Neuronal stem cell (in vitro differentiated cells): ENCODE measurements around the gene CRLF1.

Experiments
- DNase-seq: peaks from one replicate; pipeline ENCODE4 v3.0.0-alpha.2; 2013; ENCODE audit warnings: low spot score
- H2AFZ ChIP-seq: one replicate; pipeline ENCODE4 v1.6.1; 2013; ENCODE audit warnings: mild to moderate bottlenecking, low read length, inconsistent platforms
- H2AK5ac ChIP-seq: 2 replicates; pipeline ENCODE4 v1.6.1; 2013; ENCODE audit warnings: low read depth, mild to moderate bottlenecking, inconsistent platforms, low read length, moderate library complexity, mixed read lengths
- H2BK120ac ChIP-seq: 2 replicates; pipeline ENCODE4 v1.6.1; 2013; ENCODE audit warnings: low read depth, mild to moderate bottlenecking, inconsistent platforms, low read length, moderate library complexity, mixed read lengths
- H2BK12ac ChIP-seq: one replicate; pipeline ENCODE4 v1.6.1; 2013; ENCODE audit warnings: low read length, inconsistent platforms
- H2BK15ac ChIP-seq: 2 replicates; pipeline ENCODE4 v1.6.1; 2013; ENCODE audit warnings: mild to moderate bottlenecking, low read length, inconsistent platforms, mixed read lengths
- H2BK5ac ChIP-seq: one replicate; pipeline ENCODE4 v1.6.1; 2013; ENCODE audit warnings: inconsistent platforms, mild to moderate bottlenecking, low read length, moderate library complexity
- H3K14ac ChIP-seq: one replicate; pipeline ENCODE4 v1.6.1; 2013; ENCODE audit warnings: low read length, inconsistent platforms
- H3K18ac ChIP-seq: 2 replicates; pipeline ENCODE4 v1.6.1; 2013; ENCODE audit warnings: low read length, inconsistent platforms
- H3K23ac ChIP-seq: 2 replicates; pipeline ENCODE4 v1.6.1; 2013; ENCODE audit warnings: low read depth, mild to moderate bottlenecking, mixed read lengths, low read length, inconsistent platforms; ENCODE audit not compliant: poor library complexity
- H3K27ac ChIP-seq: replicated peaks from 3 replicates; pipeline ENCODE4 v1.5.1; 2013; ENCODE audit warnings: low read length, inconsistent platforms
- H3K27me3 ChIP-seq, 3 experiments: 2 replicates each; pipeline ENCODE4 v1.6.1; 2013; ENCODE audit warnings: low read length in 3 of 3, mild to moderate bottlenecking in 2 of 3, inconsistent platforms in 1 of 3, low read depth in 1 of 3, mixed read lengths in 1 of 3, moderate library complexity in 1 of 3; ENCODE audit not compliant: control insufficient read depth in 3 of 3, insufficient read depth in 3 of 3
- H3K36me3 ChIP-seq, 2 donors: replicated peaks in 1 of 2; 2 replicates each; pipeline ENCODE4 v1.6.1; 2013; ENCODE audit warnings: low read length in 2 of 2; ENCODE audit not compliant: control insufficient read depth in 2 of 2, insufficient read depth in 2 of 2
- H3K4ac ChIP-seq: 2 replicates; pipeline ENCODE4 v1.6.1; 2013; ENCODE audit warnings: inconsistent platforms, mild to moderate bottlenecking, low read length, moderate library complexity
- H3K4me1 ChIP-seq, 2 donors: 1 replicate in 1 of 2; 2 replicates in 1 of 2; pipeline ENCODE4 v1.6.1; 2013; ENCODE audit warnings: low read length in 2 of 2, low read depth in 1 of 2; ENCODE audit not compliant: control insufficient read depth in 2 of 2, insufficient read depth in 1 of 2
- H3K4me2 ChIP-seq: one replicate; pipeline ENCODE4 v1.6.1; 2013; ENCODE audit warnings: mild to moderate bottlenecking, low read length, inconsistent platforms; ENCODE audit not compliant: insufficient read depth, poor library complexity, severe bottlenecking
- H3K4me3 ChIP-seq, 2 donors: 2 replicates each; pipeline ENCODE4 v1.5.1; 2013; ENCODE audit warnings: low read length in 2 of 2, mild to moderate bottlenecking in 2 of 2, inconsistent platforms in 1 of 2, moderate library complexity in 1 of 2
- H3K79me1 ChIP-seq: one replicate; pipeline ENCODE4 v1.6.1; 2013; ENCODE audit warnings: low read depth, mild to moderate bottlenecking, inconsistent platforms, low read length, moderate library complexity
- H3K9ac ChIP-seq: one replicate; pipeline ENCODE4 v1.6.1; 2013; ENCODE audit warnings: mild to moderate bottlenecking, low read depth, low read length, inconsistent platforms; ENCODE audit not compliant: poor library complexity
- H3K9me3 ChIP-seq, 2 donors: replicated peaks in 1 of 2; 2 replicates each; pipeline versions ENCODE3 to v1.6.1; 2013; ENCODE audit warnings: low read length in 2 of 2, mild to moderate bottlenecking in 2 of 2, inconsistent platforms in 1 of 2, low read depth in 1 of 2, mixed read lengths in 1 of 2, moderate library complexity in 1 of 2; ENCODE audit not compliant: control insufficient read depth in 2 of 2, insufficient read depth in 1 of 2
- H4K8ac ChIP-seq: one replicate; pipeline ENCODE4 v1.6.1; 2013; ENCODE audit warnings: low read depth, mild to moderate bottlenecking, inconsistent platforms, low read length, moderate library complexity
- H4K91ac ChIP-seq: one replicate; pipeline ENCODE4 v1.6.1; 2013; ENCODE audit warnings: low read length, low read depth, mild to moderate bottlenecking, inconsistent platforms; ENCODE audit not compliant: poor library complexity
- WGBS, 2 donors: extraction: QIAGEN DNeasy Blood & Tissue Kit; methylation state at CpG; one replicate each; pipeline ENCODE4 v1.1.7; 2013; ENCODE audit warnings: missing lambda C conversion rate in 2 of 2, mixed read lengths in 1 of 2; ENCODE audit not compliant: insufficient read length in 2 of 2, insufficient replicate concordance in 1 of 2; ENCODE audit errors: extremely low coverage in 2 of 2; 5-methylcytosine and 5-hydroxymethylcytosine counted together

The CRLF1 gene

DNA sequence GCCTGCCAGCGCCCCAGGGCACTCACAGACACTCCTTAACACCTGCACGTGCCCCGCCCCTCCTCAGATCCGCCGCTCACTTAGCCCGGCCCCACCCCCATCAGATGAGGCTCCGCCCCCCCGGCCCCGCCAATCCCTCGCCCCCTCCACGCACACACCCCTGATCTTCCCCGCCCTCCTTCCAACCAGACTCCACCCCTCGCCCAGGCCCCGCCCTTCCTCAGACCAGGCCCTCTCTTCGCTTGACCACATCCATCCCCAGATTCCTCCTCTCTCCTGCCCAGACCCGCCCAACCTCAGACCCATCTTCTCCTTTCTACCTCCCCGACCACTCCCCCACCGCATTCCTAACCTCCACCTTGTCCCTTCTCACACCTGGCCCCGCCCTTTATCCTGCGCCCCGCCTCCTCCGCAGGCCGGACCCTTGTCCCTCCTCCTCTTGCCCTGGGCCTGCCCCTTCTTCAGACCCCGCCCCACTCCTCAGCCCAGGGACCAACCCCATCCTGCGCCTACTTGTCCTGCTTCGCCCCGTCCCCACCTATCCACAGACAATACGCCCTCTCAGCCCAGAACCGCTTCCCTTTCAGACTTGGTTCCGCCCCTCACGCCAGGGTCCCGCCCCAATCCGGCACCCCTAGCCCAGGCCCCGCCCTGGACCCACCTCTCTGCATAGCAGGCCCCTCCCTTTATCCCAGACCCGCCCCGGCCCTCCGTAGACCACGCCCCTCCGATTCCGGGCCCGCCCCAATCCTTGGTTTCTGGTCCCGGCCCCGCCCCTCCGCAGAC is 29.8 kb upstream of the CRLF1 start:
- peak overlapping the region; percentile 73 for H2BK12ac ChIP-seq
- peak overlapping the region; percentile 80 for H3K23ac ChIP-seq
- peak overlapping the region; percentile 93 for H3K18ac ChIP-seq
- no peak overlapping the region for H3K4ac ChIP-seq
- H4K8ac ChIP-seq = no peak overlapping the region
- peak overlapping the region; percentile 99 for H3K4me2 ChIP-seq
- H2BK120ac ChIP-seq = no peak overlapping the region
- H3K36me3 ChIP-seq = peaks cover 0 to 8% of the 10 kb centered on the region in 2 donors
- H4K91ac ChIP-seq = no peak overlapping the region
- no peak overlapping the region for H3K14ac ChIP-seq
- no peak overlapping the region for H2AK5ac ChIP-seq
- no CpG with 5 or more reads among the region's 44 CpGs for WGBS, 2 donors
- H2AFZ ChIP-seq = peak overlapping the region; percentile 87
- peak overlapping the region; percentile 84 for H3K9ac ChIP-seq
- peak overlapping the region; percentile 58 for H3K27ac ChIP-seq
- H3K27me3 ChIP-seq = peaks cover 0 to 9% (median 0%) of the 10 kb centered on the region in 3 experiments
- H3K4me1 ChIP-seq = peaks cover 7 to 22% of the 10 kb centered on the region in 2 donors
- H3K79me1 ChIP-seq = peaks cover 9% of the 10 kb centered on the region
- H3K9me3 ChIP-seq = no peaks in the 10 kb centered on the region
- peak overlapping the region; percentile 24 for H2BK5ac ChIP-seq
- peak overlapping the region; percentile 86 to 96 for H3K4me3 ChIP-seq
- DNase-seq = peak; percentile 98
- H2BK15ac ChIP-seq = no peak overlapping the region

DNA sequence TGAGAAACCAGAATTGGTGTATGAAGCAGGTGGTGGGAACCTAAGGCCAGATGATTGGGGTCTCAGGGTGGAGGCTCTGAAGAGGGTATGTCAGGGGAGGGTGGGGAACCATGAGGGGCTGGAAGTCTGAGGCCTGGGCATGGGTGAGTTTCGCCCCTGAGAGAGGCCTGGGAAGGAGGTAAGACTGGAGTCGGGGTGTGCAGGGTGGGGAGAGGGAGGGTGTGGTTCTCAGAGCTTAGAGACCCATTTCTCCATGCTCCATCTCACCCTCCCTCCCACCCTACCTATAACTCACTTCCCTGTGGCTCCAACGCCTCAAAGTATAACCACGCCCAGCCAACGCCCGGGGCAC is 29.2 kb upstream of the CRLF1 start:
- no peaks in the 10 kb centered on the region for H3K9me3 ChIP-seq
- no peak overlapping the region for H3K18ac ChIP-seq
- H2BK120ac ChIP-seq = no peak overlapping the region
- H3K79me1 ChIP-seq = peaks cover 9% of the 10 kb centered on the region
- H3K4me1 ChIP-seq = peaks cover 7 to 22% of the 10 kb centered on the region in 2 donors
- peak overlapping the region in 1 of 2 donors; percentile 96 for H3K4me3 ChIP-seq
- no peak overlapping the region for H4K91ac ChIP-seq
- no peak overlapping the region for H3K4ac ChIP-seq
- no peak overlapping the region for H3K9ac ChIP-seq
- H2BK15ac ChIP-seq = peak overlapping the region; percentile 67
- peak overlapping the region; percentile 11 for H3K4me2 ChIP-seq
- H3K36me3 ChIP-seq = peaks cover 0 to 6% of the 10 kb centered on the region in 2 donors
- H2BK12ac ChIP-seq = no peak overlapping the region
- H3K27ac ChIP-seq = no peak overlapping the region
- H2AK5ac ChIP-seq = peak overlapping the region; percentile 37
- WGBS, 2 donors = no CpG with 5 or more reads among the region's 6 CpGs
- DNase-seq = no peak
- H2BK5ac ChIP-seq = peak overlapping the region; percentile 24
- peaks cover 0 to 9% (median 0%) of the 10 kb centered on the region in 3 experiments for H3K27me3 ChIP-seq
- no peak overlapping the region for H3K23ac ChIP-seq
- no peak overlapping the region for H4K8ac ChIP-seq
- peak overlapping the region; percentile 87 for H2AFZ ChIP-seq
- no peak overlapping the region for H3K14ac ChIP-seq

DNA sequence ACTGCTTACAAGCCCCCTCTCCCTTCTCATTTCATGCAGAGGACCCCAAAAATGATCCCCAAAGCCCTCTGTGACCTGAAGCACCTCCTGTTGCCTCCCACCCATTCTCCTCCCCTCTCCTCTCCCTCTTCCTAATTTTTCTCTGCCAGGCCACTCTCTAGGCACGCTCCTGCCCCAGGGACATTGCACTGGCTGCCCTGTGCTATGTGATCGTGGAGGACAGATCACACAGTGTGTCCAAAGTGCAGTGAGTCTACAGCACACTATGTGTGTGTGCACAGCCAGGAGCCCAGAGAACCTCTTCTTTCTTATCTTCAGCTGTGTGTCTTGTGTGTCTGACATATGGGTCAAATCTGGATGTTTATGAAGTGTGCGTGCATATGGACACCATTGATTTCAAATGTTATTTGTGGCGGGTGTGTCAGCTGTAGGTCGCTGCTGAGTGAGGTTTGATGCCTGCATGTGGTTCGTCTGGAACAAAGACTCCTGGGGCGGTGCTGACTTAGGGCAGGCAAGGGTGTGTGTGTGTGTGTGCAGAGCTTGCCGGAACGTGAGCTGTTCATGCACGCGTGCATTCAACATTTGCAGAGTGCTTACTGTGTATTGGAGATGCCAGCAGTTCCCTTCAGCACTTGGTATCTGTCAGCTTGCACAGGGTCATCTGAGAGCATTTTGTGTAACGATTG is 28.2 kb upstream of the CRLF1 start:
- Histone ChIP-seq H4K91ac (no peak overlapping the region), H3K9ac (no peak overlapping the region), H3K14ac (no peak overlapping the region), H3K27me3 (peaks cover 0 to 9% (median 0%) of the 10 kb centered on the region in 3 experiments), H2AK5ac (no peak overlapping the region), H3K9me3 (no peaks in the 10 kb centered on the region), H2BK15ac (no peak overlapping the region), H3K4me2 (no peak overlapping the region), H4K8ac (no peak overlapping the region), H3K4me3 (peak overlapping the region in 1 of 2 donors; percentile 7), H2BK120ac (no peak overlapping the region), H3K4ac (no peak overlapping the region), H3K23ac (no peak overlapping the region), H2BK5ac (no peak overlapping the region), H2AFZ (peak overlapping the region; percentile 71), H3K27ac (no peak overlapping the region), H2BK12ac (no peak overlapping the region), H3K4me1 (peaks cover 7 to 22% of the 10 kb centered on the region in 2 donors), H3K18ac (peak overlapping the region; percentile 7), H3K79me1 (peaks cover 9% of the 10 kb centered on the region), H3K36me3 (no peaks in the 10 kb centered on the region)
- WGBS, 2 donors = no CpG with 5 or more reads among the region's 12 CpGs
- DNase-seq = no peak

DNA sequence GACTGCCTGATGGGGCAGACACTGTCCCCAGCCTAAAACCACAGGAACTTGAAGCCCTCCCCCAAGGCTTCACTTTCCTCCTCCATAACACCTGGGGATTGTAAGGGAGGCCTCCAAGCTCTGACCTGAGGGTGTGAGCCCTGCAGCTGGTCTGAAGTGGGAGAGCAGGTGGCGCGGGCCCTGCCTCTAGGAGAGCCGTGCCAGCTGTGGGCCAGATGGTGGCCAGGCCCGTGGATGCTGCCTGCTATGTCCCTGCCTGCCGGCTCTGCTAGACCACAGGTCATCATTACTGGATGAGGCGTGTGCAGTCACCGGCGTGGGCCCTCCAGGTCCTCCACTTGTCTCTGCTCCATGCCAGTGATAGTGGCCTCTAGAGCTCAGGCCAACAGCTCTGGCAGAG is 26.7 kb upstream of the CRLF1 start:
- Histone ChIP-seq H2BK15ac (peak overlapping the region; percentile 85), H3K36me3 (no peaks in the 10 kb centered on the region)

More for the DNA sequence above, 26.7 kb upstream of the CRLF1 start:
- no peak overlapping the region for H3K9ac ChIP-seq
- H3K4me1 ChIP-seq = peaks cover 15 to 32% of the 10 kb centered on the region in 2 donors
- WGBS, 2 donors = no CpG with 5 or more reads among the region's 8 CpGs
- H4K8ac ChIP-seq = no peak overlapping the region
- H3K27ac ChIP-seq = no peak overlapping the region
- H3K4me2 ChIP-seq = no peak overlapping the region
- no peak overlapping the region for H2AFZ ChIP-seq
- peak overlapping the region in 1 of 2 donors; percentile 62 for H3K4me3 ChIP-seq
- peak overlapping the region; percentile 60 for H2AK5ac ChIP-seq
- peak overlapping the region; percentile 7 for H2BK12ac ChIP-seq
- H3K79me1 ChIP-seq = peaks cover 7% of the 10 kb centered on the region
- no peak for DNase-seq
- H3K27me3 ChIP-seq = peaks cover 0 to 9% (median 0%) of the 10 kb centered on the region in 3 experiments
- H3K14ac ChIP-seq = no peak overlapping the region
- no peak overlapping the region for H3K18ac ChIP-seq
- no peaks in the 10 kb centered on the region for H3K9me3 ChIP-seq
- no peak overlapping the region for H4K91ac ChIP-seq
- H2BK120ac ChIP-seq = no peak overlapping the region
- H2BK5ac ChIP-seq = peak overlapping the region; percentile 60
- no peak overlapping the region for H3K4ac ChIP-seq
- H3K23ac ChIP-seq = peak overlapping the region; percentile 16
